ENCODE data around the gene SLIT3.

GRCh38 chr5:168833936-168834335, 467.0 kb downstream of the SLIT3 start:
- TF ChIP-seq CTCF (IDR thresholded peaks at IDR 0.05) (no peak), POLR2A (IDR thresholded peaks at IDR 0.05) (no peak)
